ENCODE data around the gene BAX. TPM values are rescaled to one million over a fixed set of nuclear protein-coding genes. Genes with fewer than 3 reads are reported as not detected.

The BAX gene
- total and polyA plus RNA-seq, 9 of the 15 experiments (the other 6 are each of a cell fraction or from before 2014, with no cell fraction given), result 3.2 to 95.4 (median 44.5) TPM

DNA sequence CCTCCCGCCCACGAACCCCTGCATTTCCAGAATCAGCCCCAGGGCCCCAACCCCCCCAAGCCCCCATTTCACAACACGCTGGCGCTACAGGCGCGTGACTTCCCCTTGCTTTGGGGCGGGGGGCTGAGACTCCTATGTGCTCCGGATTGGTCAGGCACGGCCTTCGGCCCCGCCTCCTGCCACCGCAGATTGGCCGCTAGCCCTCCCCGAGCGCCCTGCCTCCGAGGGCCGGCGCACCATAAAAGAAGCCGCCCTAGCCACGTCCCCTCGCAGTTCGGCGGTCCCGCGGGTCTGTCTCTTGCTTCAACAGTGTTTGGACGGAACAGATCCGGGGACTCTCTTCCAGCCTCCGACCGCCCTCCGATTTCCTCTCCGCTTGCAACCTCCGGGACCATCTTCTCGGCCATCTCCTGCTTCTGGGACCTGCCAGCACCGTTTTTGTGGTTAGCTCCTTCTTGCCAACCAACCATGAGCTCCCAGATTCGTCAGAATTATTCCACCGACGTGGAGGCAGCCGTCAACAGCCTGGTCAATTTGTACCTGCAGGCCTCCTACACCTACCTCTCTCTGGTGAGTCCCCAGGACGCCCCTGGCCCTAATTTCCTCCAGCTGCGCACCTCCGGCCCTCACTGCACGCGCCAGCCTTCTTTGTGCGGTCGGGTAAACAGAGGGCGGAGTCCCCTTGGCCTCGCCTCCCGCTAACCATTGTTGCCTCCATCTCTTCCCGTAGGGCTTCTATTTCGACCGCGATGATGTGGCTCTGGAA is 10.5 kb downstream of the BAX start, which contains the start of gene FTL (continued):
- TF ChIP-seq ZBTB40 (IDR thresholded peaks at IDR 0.05), result no peak
- 0 out of 2 replicates have a peak, but pooled peaks have one; percentile 30 for TF ChIP-seq ZBTB40 (CRISPR knock-in tag; IDR thresholded peaks at IDR 0.05)
- no peak for TF ChIP-seq NCOA1 (IDR thresholded peaks at IDR 0.05; ENCODE audit: low read depth)
- TF ChIP-seq ZBTB8A (IDR thresholded peaks at IDR 0.05; ENCODE audit: partially characterized antibody), result no peak
- TF ChIP-seq, protein P1, sequence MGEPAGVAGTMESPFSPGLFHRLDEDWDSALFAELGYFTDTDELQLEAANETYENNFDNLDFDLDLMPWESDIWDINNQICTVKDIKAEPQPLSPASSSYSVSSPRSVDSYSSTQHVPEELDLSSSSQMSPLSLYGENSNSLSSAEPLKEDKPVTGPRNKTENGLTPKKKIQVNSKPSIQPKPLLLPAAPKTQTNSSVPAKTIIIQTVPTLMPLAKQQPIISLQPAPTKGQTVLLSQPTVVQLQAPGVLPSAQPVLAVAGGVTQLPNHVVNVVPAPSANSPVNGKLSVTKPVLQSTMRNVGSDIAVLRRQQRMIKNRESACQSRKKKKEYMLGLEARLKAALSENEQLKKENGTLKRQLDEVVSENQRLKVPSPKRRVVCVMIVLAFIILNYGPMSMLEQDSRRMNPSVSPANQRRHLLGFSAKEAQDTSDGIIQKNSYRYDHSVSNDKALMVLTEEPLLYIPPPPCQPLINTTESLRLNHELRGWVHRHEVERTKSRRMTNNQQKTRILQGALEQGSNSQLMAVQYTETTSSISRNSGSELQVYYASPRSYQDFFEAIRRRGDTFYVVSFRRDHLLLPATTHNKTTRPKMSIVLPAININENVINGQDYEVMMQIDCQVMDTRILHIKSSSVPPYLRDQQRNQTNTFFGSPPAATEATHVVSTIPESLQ (CRISPR knock-in tag; IDR thresholded peaks at IDR 0.05), result peak; percentile 88
- TF ChIP-seq PTRF (tag; IDR thresholded peaks at IDR 0.05), result no peak
- TF ChIP-seq SP1 (CRISPR knock-in tag; IDR thresholded peaks at IDR 0.05), result peak; percentile 96
- peak; percentile 67 for TF ChIP-seq CC2D1A (IDR thresholded peaks at IDR 0.05)
- no peak for TF ChIP-seq CEBPZ (IDR thresholded peaks at IDR 0.05; ENCODE audit: borderline replicate concordance, low read depth, low read length)
